PFSK-1 (cell line): Measurements from ENCODE around the gene ANHX.
A peak's percentile ranks its signal among the peaks of the same experiment; 100 is the strongest.

Experiments used
- FOXP2 ChIP-seq: optimal IDR thresholded peaks from 2 replicates; pipeline ENCODE3; 2011; ENCODE audit warnings: borderline replicate concordance, control low read depth, inconsistent platforms; ENCODE audit not compliant: insufficient read depth; ENCODE audit errors: extremely low read length, extremely low read depth
- POLR2AphosphoS5 ChIP-seq: IDR thresholded peaks from 2 replicates; pipeline ENCODE4 v1.6.1; 2012; ENCODE audit warnings: low read depth, mild to moderate bottlenecking, control low read depth, low read length, moderate library complexity
- REST ChIP-seq, 2 experiments: IDR thresholded peaks; 2 replicates each; pipeline versions ENCODE4 v1.6.1 to v1.8.0; 2011 to 2012; ENCODE audit warnings: low read depth in 2 of 2, low read length in 2 of 2, control low read depth in 1 of 2, inconsistent platforms in 1 of 2, mild to moderate bottlenecking in 1 of 2, moderate library complexity in 1 of 2; ENCODE audit not compliant: insufficient read depth in 1 of 2
- SIN3A ChIP-seq: IDR thresholded peaks from 2 replicates; pipeline ENCODE4 v1.6.1; 2012; ENCODE audit warnings: mild to moderate bottlenecking, low read length, moderate library complexity, borderline replicate concordance; ENCODE audit not compliant: insufficient read depth
- TAF1 ChIP-seq: IDR thresholded peaks from 2 replicates; pipeline ENCODE4 v1.6.1; 2012; ENCODE audit warnings: low read length, control low read depth, borderline replicate concordance; ENCODE audit not compliant: insufficient read depth

ANHX gene

GRCh38 chr12:133181238-133181959 is 54.3 kb downstream of the ANHX start, which contains the start of gene ZNF268:
Gene ZNF268, plus strand, starts transcription at chr12:133181495. Its CDS starts 503 bp downstream, at chr12:133181998.
- no peak for TF ChIP-seq REST (IDR thresholded peaks at IDR 0.05; ENCODE audit: insufficient read depth in 1 of 2, low read depth in 2 of 2, low read length in 2 of 2)
- 0 out of 2 replicates have a peak, but pooled peaks have one; percentile 34 for TF ChIP-seq TAF1
- TF ChIP-seq POLR2AphosphoS5, result peak; percentile 80
- no peak for TF ChIP-seq FOXP2
- TF ChIP-seq SIN3A, result peak; percentile 28; the same call in 1 of the 2 replicates

GRCh38 chr12:133180669-133181068 is 55.0 kb downstream of the ANHX start:
- TF ChIP-seq FOXP2, result no peak
- no peak for TF ChIP-seq REST (IDR thresholded peaks at IDR 0.05; ENCODE audit: insufficient read depth in 1 of 2, low read depth in 2 of 2, low read length in 2 of 2)
- no peak for TF ChIP-seq TAF1
- TF ChIP-seq POLR2AphosphoS5, result no peak
- no peak for TF ChIP-seq SIN3A

- TF ChIP-seq TAF1, result no peak
- TF ChIP-seq POLR2AphosphoS5, result no peak
- TF ChIP-seq FOXP2, result no peak
- TF ChIP-seq REST (IDR thresholded peaks at IDR 0.05; ENCODE audit: insufficient read depth in 1 of 2, low read depth in 2 of 2, low read length in 2 of 2), result no peak
- no peak for TF ChIP-seq SIN3A
Measured at GRCh38 chr12:133174901-133175300, 60.8 kb downstream of the ANHX start.

- no peak for TF ChIP-seq TAF1
- no peak for TF ChIP-seq POLR2AphosphoS5
- TF ChIP-seq FOXP2, result no peak
- TF ChIP-seq REST (IDR thresholded peaks at IDR 0.05; ENCODE audit: insufficient read depth in 1 of 2, low read depth in 2 of 2, low read length in 2 of 2), result no peak
- no peak for TF ChIP-seq SIN3A
Measured at GRCh38 chr12:133172491-133172890, 63.2 kb downstream of the ANHX start.
